HK-2 (cell line): Measurements from ENCODE around the gene TCF12.
"Not testable (repeated sequence)": the region's sequence is repeated elsewhere in the genome, so short reads cannot be mapped to it uniquely, and the experiment has no call there.

ENCODE experiments used
- DNase-seq: peaks from one replicate; pipeline ENCODE4 v3.0.0-alpha.2; 2018; ENCODE audit not compliant: unreplicated experiment

Gene TCF12

GRCh38 chr15:57135800-57136199 lies 217.4 kb downstream of the TCF12 start:
- no peak for DNase-seq

GRCh38 chr15:57138349-57138788 lies 219.9 kb downstream of the TCF12 start:
- DNase-seq = peak; percentile 20

- DNase-seq = no peak
Observed at GRCh38 chr15:57143511-57144078, 225.2 kb downstream of the TCF12 start.

- no peak for DNase-seq
Observed at GRCh38 chr15:57144448-57144847, 226.0 kb downstream of the TCF12 start.

GRCh38 chr15:57146506-57147201 lies 228.2 kb downstream of the TCF12 start:
- no peak for DNase-seq

GRCh38 chr15:57147621-57148020 lies 229.2 kb downstream of the TCF12 start:
- DNase-seq = no peak

GRCh38 chr15:57148262-57148661 lies 229.8 kb downstream of the TCF12 start:
- no peak for DNase-seq

- DNase-seq = no peak
Observed at GRCh38 chr15:57149196-57149595, 230.8 kb downstream of the TCF12 start.

- DNase-seq = no peak
Observed at GRCh38 chr15:57150066-57150865, 231.8 kb downstream of the TCF12 start.

- not testable (repeated sequence) for DNase-seq
Observed at GRCh38 chr15:57150866-57151203, 232.4 kb downstream of the TCF12 start.

GRCh38 chr15:57152133-57152532 lies 233.7 kb downstream of the TCF12 start:
- no peak for DNase-seq

GRCh38 chr15:57152666-57153539 lies 234.5 kb downstream of the TCF12 start:
- no peak for DNase-seq

- no peak for DNase-seq
Observed at GRCh38 chr15:57156210-57156884, 237.9 kb downstream of the TCF12 start.

GRCh38 chr15:57158589-57158988 lies 240.1 kb downstream of the TCF12 start:
- no peak for DNase-seq

GRCh38 chr15:57158997-57159668 lies 240.7 kb downstream of the TCF12 start:
- no peak for DNase-seq

GRCh38 chr15:57159767-57160166 lies 241.3 kb downstream of the TCF12 start:
- DNase-seq = no peak

GRCh38 chr15:57160823-57161560 lies 242.5 kb downstream of the TCF12 start:
- DNase-seq = no peak

GRCh38 chr15:57164251-57164650 lies 245.8 kb downstream of the TCF12 start:
- not testable (repeated sequence) for DNase-seq

- no peak for DNase-seq
Observed at GRCh38 chr15:57165992-57166391, 247.5 kb downstream of the TCF12 start.

- DNase-seq = no peak
Observed at GRCh38 chr15:57167821-57168395, 249.5 kb downstream of the TCF12 start.
